Measurements from ENCODE around the gene PLEKHA4.

DNA sequence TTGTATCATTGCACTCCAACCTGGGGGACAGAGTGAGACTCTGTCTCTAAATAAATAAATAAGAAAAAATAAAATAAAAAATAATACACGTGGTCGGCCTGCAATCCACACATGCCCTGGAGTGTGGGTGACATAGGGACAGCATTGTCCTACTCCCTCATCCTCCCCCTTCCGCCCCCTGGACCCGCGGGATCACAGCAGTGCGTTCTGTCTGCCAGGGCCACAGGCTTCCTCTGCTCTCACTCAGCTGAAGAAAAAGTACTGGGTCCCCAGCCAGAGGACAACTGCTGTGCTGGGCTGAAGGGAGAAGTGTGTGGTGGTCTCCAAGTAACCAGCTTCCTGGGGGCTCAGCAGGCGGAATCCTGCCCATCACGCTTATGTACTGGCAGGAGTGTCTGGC, 63.9 kb downstream of the PLEKHA4 start:
- no peak for TF ChIP-seq EZH2 (IDR thresholded peaks at IDR 0.05)
- no peak for TF ChIP-seq POLR2AphosphoS5 (IDR thresholded peaks at IDR 0.05; ENCODE audit: borderline replicate concordance, low read depth, low read length)
